CD4-positive, alpha-beta T cell treated with Interleukin-17A for 4 hours (primary cell): ENCODE data around the gene ANKS6.

Experiments used
- DNase-seq: peaks from one replicate; pipeline ENCODE4 v3.0.0-alpha.2; 2020; ENCODE audit warnings: mixed read lengths

The ANKS6 gene

DNA sequence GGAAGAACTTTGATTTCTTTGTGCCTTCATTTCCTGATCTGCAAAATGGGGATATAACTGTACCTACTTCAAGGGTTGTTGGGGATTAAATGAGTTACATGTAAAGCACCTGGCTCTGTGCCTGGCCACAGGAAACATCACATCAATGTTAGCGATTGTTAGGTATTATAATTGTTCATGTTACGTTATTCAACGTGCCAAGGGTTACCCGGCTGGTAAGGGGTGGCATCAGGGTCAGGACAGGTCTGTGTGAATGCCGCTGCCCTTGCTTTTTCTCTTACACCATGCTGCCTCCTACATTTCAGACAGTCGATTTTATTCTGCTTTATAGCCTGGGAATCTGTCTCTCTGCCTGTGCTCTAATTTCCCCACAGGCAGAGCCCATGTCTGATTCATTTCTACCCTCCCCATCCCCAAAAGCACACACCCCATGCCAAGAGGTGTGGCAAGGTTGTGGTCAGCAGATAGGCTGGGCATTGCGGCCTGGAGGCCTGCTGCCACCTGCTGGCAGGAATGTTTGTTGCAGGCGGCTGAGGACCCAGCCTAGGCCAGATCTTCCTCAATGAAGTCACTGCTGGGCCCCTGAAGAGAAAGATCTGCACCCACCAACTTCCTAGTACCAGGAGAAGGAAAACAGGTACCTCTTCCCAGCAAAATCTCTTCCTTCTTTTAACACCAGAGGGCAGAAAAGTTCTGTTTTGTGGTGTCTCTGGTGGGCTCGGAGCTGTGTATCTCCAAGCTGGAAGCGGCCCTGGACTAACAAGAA is 5.3 kb downstream of the ANKS6 start:
- peak; percentile 64 for DNase-seq

DNA sequence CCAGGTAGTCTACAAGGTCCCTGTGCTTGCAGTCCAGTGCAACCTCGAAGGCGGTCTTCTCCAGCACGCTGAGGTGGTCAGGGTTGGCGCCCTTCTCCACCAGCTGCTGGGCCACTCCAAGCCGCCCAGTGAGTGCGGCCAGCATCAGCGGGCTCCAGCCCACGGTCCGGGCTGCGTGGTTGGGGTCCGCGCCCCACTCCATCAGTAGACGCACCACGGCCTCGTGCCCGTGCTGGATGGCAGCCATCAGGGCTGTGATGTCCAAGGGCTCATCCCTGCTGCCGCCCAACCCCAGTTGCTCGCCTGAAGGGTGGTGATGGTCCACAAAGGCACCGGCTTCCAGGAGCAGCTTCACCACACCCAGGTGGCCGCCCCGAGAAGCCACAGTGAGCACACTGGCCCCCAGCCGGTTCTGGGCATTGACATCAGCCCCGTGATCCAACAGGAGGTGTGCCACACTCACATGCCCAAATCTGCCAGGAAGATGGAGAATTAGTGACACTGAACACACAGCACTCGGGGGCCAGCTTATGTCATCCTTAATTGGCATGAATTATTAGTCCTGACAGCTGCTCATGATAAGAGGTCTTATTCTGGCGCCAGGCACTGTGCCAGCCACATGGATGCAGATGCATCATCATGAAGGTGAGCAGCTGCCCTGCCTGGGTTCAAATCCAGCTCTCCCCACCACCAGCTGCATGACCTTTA is 6.1 kb downstream of the ANKS6 start:
- DNase-seq, result no peak

DNA sequence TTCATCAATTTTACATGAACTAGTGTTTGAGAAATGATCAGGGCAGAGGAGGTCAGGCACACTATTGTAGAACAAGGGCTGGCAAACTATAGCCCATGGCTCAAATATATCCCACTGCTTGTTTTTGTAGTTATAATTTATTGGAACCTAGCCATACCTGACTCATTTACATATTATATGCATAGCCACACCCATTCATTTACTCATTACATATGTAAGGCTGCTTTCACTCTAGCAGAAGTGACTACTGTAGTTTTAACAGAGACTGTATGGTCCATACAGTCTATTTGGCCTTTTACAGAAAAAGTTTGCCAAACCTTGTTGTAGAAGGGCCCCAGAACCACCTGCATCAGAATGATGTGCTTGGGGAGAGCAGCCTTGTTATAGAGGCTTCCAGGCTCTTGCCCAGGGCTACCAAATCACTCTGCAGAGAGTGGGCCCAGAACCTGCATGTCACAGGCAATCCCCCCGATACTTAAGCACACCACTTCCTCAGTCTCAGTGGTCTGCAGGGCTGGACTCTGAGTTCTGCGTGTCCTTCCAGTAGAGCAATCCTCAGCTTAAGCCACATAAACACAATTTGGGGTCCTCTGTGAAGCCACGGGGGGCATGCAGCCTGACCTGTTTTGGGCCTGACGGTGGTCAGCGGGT is 6.7 kb downstream of the ANKS6 start:
- no peak for DNase-seq

DNA sequence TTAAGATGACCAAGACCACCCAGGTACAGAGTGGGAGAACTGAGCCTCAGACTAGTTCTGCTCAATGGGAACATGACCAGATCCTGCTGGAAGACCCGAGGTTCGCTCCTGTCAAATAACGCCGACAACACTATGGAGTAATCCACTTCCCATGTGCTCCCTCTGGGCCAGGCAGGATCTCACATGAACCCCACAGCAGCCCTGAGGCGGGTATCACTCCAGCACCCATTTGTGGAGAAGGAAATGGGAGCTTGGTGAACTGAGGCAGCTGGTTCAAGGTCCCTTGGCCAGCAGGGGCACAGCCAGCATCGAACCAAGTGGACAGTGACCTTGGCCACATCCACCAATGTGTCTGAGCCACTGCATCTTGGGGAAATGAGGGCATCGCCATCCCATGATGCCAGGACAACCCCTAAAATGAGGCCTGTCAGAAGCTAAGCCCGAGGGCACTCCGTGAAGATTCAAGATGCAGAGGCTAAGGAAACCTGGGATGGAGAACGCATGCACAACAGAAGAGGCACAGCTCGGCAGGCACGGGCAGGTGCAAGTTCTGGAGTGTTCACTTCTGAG is 8.5 kb downstream of the ANKS6 start:
- no peak for DNase-seq

DNA sequence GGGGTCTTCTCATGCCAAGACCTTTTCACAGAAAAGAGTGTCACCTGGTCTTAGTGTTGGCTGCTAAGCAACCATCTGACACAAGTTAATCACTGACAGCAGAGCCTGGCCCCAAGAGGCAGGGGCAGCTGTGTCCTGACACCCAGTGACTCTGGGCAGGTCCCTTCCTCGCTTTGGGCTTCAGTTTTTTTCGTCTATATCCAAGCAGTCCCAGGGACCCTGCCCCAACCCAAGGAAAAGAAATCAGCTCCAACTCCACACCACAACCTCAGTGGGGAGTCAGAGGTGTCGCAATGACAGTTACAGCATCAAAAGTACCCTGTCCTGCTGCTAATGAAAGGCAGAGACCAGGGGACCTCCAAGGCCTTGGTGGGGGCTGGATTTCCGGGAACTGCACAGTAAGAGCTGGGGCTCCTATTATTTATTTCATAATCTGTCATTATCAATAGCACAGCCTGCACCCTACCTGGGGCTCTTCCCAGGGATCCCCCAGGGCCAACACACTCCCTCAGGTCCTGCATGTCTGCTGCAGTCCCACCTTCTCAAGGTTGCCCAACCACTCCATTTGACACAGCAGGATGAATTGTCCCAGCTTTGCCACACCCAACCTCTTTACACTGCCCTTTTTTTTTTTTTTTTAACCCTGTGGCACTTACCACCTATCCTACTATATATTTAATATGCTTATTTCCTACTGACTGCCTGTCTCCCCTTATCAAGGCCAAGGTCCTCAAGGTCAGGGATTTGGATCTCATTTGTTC is 9.4 kb downstream of the ANKS6 start:
- no peak for DNase-seq

DNA sequence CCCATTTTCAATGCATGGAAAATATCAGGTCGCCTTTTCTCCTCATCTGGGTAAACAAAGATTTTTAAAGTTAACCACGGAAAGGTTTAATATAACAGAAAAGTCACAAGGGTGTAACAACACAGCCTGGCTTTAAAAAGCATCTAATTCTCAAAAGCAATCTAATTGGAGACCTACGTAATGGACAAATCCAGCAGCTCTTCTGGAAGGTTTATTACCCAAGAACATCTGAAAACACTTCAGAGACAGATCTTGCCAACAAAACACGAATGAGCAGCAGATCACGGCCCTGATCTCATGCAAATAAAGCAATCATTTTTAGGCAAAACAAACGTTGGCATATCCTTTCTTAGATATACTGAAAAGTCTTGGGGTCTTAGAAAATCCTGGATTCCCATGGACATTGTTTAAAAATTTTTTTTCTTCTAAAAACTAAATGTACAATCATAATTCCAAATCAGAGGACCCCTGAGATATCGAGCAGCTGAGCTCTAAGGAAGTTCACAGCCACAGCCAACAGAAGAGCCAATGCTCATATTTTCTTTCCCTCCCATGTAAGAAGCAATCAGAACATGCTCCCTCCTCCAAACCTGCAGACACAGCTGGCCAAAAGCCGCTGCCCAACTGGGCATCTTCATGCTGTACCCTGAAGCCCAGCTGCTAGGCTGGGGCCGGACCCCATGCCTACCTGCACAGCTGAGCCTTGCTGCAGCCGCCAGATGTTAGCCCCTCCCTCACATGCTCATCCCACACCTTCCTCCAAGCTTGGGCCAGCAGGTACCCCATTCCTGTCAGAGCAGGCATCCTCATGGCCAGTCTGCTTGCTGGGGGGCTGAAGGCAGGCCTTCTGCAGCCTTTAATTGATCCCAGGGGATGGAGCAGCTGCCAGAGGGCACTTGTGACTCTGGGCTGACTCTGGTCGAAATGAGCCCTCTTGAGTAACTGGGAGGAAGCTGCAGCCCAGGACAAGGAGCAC is 11.2 kb downstream of the ANKS6 start:
- no peak for DNase-seq

DNA sequence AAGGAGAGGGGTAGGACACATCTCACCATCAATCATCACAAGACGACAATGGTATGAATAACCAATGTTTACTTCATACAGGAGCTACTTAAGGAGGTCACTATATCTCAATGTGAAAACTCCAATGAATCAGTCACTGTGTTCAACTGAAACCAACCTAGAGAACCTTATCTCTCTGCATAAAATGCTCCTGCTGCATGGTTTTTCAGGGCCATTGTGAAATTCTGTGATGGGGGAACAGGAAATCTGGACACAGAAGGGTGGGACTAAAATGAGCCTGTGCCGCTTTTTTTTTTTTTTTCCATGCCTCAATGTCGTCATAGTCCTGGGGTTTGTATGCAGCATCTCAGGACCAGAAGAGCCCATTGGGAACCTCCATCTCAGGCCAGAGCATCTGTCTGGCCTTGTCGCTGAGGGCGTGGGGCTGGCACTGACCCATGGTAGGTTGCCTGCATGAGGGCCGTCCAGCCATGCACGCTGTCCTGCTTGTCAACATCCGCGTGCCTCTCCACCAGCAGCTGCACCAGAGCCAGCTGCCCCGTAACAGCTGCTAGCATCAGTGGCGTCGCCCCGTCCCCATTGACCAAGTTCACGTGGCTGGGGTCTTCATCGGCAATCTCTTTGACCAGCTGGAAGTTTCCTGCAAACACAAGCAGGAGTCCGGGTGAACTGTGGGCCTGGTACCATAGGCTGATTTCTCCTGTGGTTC is 12.7 kb downstream of the ANKS6 start:
- no peak for DNase-seq

DNA sequence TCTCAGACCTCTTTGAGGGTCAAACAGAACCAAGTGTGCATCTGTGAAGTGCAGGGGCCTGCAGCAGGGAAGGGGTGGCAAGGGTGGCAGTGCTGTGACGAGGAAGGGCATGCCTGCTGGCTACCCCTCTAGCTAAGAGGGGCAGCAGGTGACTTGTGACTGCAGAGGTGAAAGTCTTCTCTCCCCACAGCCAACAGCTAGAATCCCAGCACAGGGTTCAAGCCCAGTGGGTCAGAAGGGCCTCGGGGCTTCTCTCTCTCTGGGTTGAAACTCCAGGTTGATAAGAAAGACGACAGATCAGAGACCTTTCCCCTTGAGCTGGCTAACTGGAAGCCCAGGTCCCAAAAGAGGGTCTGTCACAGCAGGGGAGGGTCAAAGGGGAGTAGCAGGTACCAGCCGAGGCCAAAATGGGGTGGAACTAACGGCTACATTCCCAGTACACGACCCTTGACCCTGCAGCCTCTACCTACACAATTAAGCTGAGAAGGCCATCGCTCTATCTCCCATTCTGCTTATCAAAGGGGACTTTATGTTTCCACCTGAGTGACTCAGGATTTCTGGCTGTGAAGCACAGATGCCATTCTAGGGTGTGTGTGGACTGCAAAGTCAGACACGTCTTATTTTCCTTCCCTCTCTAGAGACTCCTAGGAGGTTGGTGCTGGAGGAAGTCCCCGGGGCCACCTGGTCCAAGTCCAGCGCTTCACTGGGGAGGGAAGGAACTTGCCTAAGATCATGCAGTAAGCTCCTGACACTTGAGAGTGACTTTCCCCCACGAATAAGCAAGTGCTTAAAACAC is 14.6 kb downstream of the ANKS6 start:
- DNase-seq, result no peak

DNA sequence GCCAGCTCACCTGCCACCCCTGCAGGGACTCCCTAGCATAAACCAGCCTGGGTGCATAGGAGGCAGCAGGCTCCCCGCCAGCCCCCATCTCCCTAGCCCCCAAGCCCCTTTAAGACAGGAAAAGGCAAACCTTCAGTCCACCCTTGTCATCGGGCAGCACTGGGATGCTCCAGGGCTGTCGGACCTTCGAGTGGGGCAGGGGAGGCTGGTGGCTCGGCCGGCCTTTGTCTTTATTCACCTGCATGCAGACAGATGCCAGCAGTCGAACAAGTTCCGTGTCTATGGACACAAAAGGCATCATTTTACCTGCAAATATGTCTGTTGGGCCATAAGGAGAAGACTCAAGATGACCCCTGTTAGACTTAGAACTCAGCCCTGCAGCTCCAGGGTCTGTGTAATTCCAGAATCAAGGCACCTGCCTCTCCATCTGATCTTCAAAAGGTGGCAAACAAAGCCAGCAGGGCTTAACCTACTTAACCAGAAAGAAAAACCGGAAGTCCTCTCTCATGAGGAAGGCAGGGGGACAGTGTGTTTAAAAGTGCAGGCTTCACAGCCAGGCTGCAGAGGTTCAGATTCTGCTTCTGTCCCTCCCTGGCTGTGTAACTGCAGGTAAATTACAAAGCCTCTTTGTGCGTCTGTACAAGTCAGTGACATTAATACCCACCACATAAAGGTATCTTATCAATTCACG is 16.2 kb downstream of the ANKS6 start:
- no peak for DNase-seq

DNA sequence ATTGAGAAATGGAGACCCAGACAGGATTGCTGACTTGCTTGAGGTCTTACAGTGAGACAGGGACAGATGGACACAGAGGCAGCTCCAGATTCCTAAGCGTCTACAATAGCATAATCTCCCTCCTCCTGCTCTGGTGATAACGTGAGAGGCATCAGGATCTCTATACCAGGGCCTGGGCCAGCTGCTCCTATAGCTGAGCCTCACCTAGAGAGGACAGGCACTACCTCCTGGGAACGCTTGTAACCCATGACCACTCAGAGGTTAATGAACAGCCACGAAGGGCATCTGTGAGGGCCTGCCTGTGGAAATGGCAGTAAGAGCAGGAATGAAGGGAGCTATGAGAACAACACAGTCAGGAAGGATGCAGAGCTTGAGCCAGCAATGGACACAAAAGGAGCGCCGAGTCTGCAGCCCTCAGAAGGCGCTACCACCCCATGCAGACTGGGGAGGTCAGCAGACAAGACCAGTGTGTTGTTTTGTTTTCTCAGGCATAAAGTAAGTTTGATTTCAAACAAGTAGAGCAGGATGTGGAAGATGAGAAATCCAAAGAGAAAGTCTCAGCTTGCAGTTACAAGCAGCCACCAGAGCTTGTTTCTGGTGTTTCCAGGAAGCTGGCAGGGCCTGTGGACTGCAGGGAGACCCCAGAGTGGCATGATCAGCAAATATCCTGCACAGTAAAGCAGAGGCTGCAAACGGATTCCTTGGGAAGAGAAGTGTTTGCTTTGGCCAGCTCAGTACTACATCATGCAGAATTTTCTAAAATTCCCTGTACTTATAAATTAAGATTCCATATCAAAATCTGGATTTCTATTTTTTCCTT is 17.4 kb downstream of the ANKS6 start:
- DNase-seq, result no peak

DNA sequence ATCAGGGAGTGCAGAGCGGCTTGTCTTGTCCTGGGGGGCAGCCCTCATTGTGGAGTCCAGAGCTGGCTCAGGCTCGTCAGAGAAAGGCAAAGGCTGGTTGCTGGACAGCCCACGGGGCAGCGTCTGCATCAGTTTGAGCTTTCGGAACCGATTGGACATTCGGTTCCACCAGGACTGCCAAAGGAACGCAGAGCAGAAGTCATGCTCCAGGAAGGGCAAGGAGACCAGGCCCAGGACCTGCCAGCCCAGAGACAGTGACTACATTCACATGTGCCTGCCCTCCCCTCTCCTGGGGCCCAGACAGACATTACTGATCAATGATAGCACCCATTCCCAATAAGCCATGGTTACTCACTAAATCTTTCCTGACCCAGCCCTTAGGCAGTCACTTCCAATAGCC is 18.1 kb downstream of the ANKS6 start:
- DNase-seq, result no peak

DNA sequence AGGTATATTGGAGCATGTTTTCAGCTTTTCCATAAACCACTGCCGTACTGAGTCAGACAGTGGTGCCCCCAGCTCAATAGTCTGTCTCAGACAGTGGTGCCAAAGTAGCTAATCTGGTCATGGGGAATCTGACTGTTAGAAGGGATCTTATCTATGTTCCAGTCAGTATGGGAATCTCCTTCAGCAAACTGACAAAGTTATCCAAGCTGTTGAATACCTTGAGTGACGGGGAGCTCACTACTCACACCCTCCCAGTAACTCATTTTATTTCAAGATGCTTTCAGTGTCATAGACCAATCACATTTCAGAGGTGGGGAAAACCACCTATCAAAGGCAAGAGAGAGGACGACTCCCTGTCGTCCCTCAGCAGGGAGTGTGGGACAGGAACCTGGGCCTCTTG is 18.7 kb downstream of the ANKS6 start:
- no peak for DNase-seq

DNA sequence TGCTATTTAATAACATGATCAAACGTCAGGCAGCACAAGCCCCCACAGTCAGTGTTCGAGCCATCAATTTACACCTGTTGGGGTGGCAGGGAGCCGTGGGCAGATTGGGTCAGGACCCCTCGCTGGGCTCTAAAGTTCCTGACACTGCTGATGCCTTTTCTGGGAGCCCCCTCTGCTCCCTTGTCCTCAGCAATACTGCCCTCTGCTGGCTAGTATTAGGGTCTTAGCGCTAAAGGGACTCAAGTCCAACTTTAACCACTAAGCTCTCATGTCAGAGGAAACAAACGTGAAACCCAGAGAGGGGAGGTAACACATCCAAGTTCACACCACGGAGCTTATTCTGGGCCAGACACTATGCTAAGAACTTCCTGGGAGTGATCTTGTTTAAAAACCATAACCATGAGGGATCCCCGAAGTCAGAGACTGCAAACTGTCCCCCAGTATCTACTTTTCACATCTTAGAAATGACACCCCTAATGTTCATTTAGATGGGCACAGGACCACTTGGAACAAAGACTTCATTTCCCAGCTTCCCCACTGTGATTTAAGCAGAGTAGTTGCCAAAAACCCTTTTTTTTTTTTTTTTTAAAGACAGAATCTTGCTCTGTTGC is 20.4 kb downstream of the ANKS6 start:
- peak; percentile 35 for DNase-seq

DNA sequence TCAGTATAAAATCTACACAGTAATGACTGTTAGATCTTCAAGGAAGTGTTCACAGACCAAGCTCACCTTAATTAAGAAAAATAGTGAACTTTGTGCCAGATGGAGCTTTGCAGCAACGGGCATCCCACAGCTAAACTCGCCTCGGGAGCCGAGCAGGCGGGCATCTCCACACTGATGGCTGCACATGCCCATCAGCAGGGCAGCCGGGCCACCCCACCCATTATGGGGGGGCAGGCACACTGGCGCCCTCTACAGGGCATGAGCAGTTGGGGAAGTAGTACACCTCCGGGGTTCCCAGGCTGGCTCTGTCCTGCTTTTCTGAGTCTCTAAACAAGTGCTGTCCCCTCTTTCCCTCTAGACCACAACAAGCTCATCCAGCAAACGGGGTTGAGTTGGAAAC is 21.6 kb downstream of the ANKS6 start:
- peak; percentile 40 for DNase-seq

DNA sequence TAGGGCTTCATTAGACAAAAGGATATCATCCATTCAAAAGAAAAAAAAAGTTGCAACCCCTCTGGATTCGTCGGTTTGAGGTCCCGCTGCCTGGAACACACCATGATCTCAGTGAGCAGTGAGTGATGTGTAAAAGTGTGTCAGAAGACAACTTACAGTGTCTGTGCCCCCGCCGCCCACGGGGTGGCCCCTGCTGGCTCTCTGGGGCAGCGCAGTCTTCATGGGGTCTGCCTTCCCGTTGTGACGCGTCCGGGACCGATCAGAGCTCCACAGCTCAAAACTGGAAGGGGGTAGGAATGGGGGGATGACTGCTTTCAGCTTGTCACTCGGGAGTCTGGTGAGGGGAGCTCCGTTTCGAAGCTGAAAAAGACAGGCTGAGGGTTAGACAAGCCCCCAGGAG is 22.6 kb downstream of the ANKS6 start:
- DNase-seq, result no peak

DNA sequence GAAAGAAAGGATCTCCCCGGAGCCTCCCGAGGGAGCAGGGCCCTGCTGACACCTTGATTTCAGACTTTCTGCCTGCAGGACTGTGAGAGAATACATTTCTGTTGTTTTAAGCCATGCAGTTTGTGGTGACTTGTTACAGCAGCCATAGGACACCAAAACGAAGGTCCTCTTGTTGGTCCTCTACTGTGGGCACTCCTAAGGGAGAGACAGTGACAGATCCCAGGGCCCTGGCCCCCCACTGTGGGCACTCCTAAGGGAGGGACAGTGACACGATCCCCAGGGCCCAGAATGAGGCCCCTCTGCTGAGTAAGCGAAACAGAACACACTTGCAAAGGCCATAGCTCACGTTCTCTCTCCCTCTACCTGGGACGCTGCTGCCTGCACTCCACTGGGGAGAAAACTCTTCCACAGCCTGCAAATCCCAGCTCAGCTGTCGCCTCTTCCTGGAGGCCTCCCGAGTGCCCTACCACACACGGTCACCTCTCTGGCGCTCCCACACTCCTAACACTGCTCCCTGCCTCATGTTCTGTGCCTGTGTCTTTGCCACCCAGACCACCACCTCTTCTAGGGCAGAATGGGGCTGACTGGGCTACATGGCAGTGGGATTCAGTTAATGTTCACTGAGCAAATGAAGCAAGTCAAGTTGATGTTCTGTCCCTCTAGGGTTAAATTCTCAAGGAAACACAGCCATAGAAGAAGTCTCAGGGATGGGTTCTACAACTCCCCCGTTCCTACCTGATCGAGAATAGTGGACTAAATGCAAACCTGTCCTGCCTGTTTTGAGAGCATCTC is 23.8 kb downstream of the ANKS6 start:
- no peak for DNase-seq

DNA sequence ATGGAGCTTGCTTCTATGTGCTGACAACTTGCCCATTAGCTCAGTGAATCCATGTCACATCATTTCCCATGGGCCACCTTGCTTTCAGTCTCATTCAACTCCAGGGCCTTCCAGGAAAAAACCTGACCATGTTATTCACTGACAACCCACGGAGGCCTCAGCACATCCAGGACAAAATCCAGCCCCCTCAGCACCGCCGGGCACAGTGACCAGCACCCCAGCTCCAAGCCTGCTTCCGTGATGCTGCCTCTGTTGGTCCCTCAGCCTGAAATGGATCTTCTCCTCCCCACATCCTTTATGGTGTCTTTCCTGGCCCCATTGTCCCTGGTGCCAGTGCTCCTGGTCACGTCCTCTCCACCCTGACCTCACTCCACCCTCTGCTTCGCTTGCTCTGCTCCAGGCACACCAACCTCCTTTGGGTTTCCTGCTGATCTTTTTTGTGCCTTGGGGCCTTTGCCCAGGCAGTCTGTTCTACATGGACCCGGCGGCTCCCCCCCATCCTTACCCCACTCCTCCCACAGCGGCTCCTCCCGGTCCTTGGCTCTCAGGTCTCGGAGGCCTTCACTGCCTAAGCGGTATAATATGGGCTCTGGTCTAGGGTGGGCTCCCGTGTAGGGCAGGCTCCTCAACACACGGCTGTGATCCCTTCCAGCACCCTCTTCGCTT is 25.0 kb downstream of the ANKS6 start:
- no peak for DNase-seq
